Fibroblast of mammary gland (primary cell): ENCODE measurements around the gene SLC15A1.
A peak's percentile ranks its signal among the peaks of the same experiment; 100 is the strongest.

Source experiments
- DNase-seq: peaks from one replicate; pipeline ENCODE4 v3.0.0-alpha.2; 2010; ENCODE audit warnings: low read depth
- H3K4me3 ChIP-seq: 2 replicates; pipeline ENCODE4 v1.5.1; 2011; ENCODE audit warnings: low read depth, mild to moderate bottlenecking, low read length, moderate library complexity; ENCODE audit not compliant: control insufficient read depth
- CTCF ChIP-seq: conservative IDR thresholded peaks from 2 replicates; pipeline ENCODE4 v1.5.1; 2011; ENCODE audit warnings: low read depth, low read length, inconsistent platforms; ENCODE audit not compliant: control insufficient read depth, insufficient read depth

The SLC15A1 gene

GRCh38 chr13:98742961-98743360 lies 9.5 kb downstream of the SLC15A1 start:
- no peak overlapping the region for H3K4me3 ChIP-seq
- no peak for DNase-seq
- TF ChIP-seq CTCF, result no peak

- TF ChIP-seq CTCF, result no peak
- peak; percentile 11 for DNase-seq
Observed at GRCh38 chr13:98741741-98742435, 10.6 kb downstream of the SLC15A1 start.

GRCh38 chr13:98740131-98740530 lies 12.3 kb downstream of the SLC15A1 start:
- DNase-seq, result no peak
- H3K4me3 ChIP-seq, result no peak overlapping the region
- no peak for TF ChIP-seq CTCF

More at GRCh38 chr13:98741741-98742435, 10.6 kb downstream of the SLC15A1 start:
- H3K4me3 ChIP-seq, result no peak overlapping the region

- no peak for DNase-seq
- no peak for TF ChIP-seq CTCF
- H3K4me3 ChIP-seq, result no peak overlapping the region
Observed at GRCh38 chr13:98738993-98739392, 13.5 kb downstream of the SLC15A1 start.

- no peak for DNase-seq
- no peak for TF ChIP-seq CTCF
Observed at GRCh38 chr13:98738213-98738612, 14.3 kb downstream of the SLC15A1 start.

GRCh38 chr13:98731925-98732324 lies 20.5 kb downstream of the SLC15A1 start:
- TF ChIP-seq CTCF, result no peak
- no peak for DNase-seq
- H3K4me3 ChIP-seq, result no peak overlapping the region

More at GRCh38 chr13:98738213-98738612, 14.3 kb downstream of the SLC15A1 start:
- H3K4me3 ChIP-seq, result no peak overlapping the region
